H1 (cell line): Measurements from ENCODE around the gene LSM2. TPM values are rescaled to one million over a fixed set of nuclear protein-coding genes. Genes with fewer than 3 reads are reported as not detected.
"Not testable (repeated sequence)": the region's sequence is repeated elsewhere in the genome, so short reads cannot be mapped to it uniquely, and the experiment has no call there.

ENCODE experiments used
- CTCF ChIA-PET: fragments of 300-600 bp; sonication (Branson Sonifier 250); formaldehyde crosslinking; loops from one replicate; lab custom pipeline; 2021; ENCODE audit not compliant: partially characterized antibody; lab: Charles Lee
- POLR2A ChIA-PET: fragments of 300-600 bp; sonication (Branson Sonifier 250); formaldehyde crosslinking; loops from one replicate; lab custom pipeline; 2021; ENCODE audit warnings: inconsistent platforms; ENCODE audit not compliant: partially characterized antibody; lab: Charles Lee
- DNase-seq, 2 experiments: peaks; one replicate each; pipeline versions ENCODE4 v3.0.0 to v3.0.0-alpha.2; 2010 to 2022; ENCODE audit warnings: low spot score in 2 of 2, low read depth in 1 of 2, mixed read lengths in 1 of 2
- FAIRE-seq: peaks from 2 replicates; lab custom pipeline; 2011; peaks lifted over from hg19 to GRCh38; lab: Jason Lieb, UNC
- H2AFZ ChIP-seq: 2 replicates; pipeline ENCODE4 v1.8.1; 2012; ENCODE audit warnings: low read length, inconsistent platforms
- H2AK5ac ChIP-seq: 2 replicates; pipeline ENCODE4 v1.6.1; 2013; ENCODE audit warnings: low read depth, low read length
- H2BK120ac ChIP-seq: replicated peaks from 2 replicates; pipeline ENCODE3; 2013; ENCODE audit warnings: low read depth, low read length, inconsistent platforms
- H2BK12ac ChIP-seq: 2 replicates; pipeline ENCODE4 v1.6.1; 2013; ENCODE audit warnings: low read depth, low read length
- H2BK15ac ChIP-seq: 2 replicates; pipeline ENCODE4 v1.6.1; 2013; ENCODE audit warnings: low read length
- H2BK20ac ChIP-seq: 2 replicates; pipeline ENCODE4 v1.6.1; 2013; ENCODE audit warnings: low read length
- H2BK5ac ChIP-seq: 2 replicates; pipeline ENCODE4 v1.6.1; 2013; ENCODE audit warnings: low read depth, low read length
- H3K14ac ChIP-seq: 2 replicates; pipeline ENCODE4 v1.6.1; 2013; ENCODE audit warnings: inconsistent platforms; ENCODE audit not compliant: insufficient read length
- H3K18ac ChIP-seq: 2 replicates; pipeline ENCODE4 v1.6.1; 2013; ENCODE audit warnings: low read length; ENCODE audit errors: extremely low read depth
- H3K23ac ChIP-seq: 2 replicates; pipeline ENCODE4 v1.6.1; 2013; ENCODE audit warnings: inconsistent platforms; ENCODE audit not compliant: insufficient read length
- H3K23me2 ChIP-seq: 2 replicates; pipeline ENCODE4 v1.6.1; 2013; ENCODE audit warnings: low read depth, low read length
- H3K27ac ChIP-seq: 2 replicates; pipeline ENCODE4 v1.6.1; 2011; ENCODE audit warnings: low read depth, low read length, inconsistent platforms
- H3K27me3 ChIP-seq, 4 experiments: replicated peaks in 1 of 4; 1 replicate in 1 of 4; 2 replicates in 3 of 4; pipeline versions ENCODE4 v1.6.1 to v1.8.1; 2011 to 2013; ENCODE audit warnings: low read length in 3 of 4, mild to moderate bottlenecking in 3 of 4, inconsistent platforms in 2 of 4, mixed read lengths in 2 of 4, moderate library complexity in 1 of 4; ENCODE audit not compliant: control insufficient read depth in 3 of 4, insufficient read depth in 3 of 4; ENCODE audit errors: extremely low read depth in 1 of 4
- H3K36me3 ChIP-seq, 4 experiments: 2 replicates each; pipeline versions ENCODE4 v1.6.1 to v1.8.1; 2011 to 2013; ENCODE audit warnings: mild to moderate bottlenecking in 4 of 4, low read length in 3 of 4, moderate library complexity in 2 of 4, control low read depth in 1 of 4, inconsistent platforms in 1 of 4; ENCODE audit not compliant: insufficient read depth in 4 of 4, control insufficient read depth in 2 of 4
- H3K4ac ChIP-seq: replicated peaks from 2 replicates; pipeline ENCODE3; 2013; ENCODE audit warnings: low read length, low read depth, mixed read lengths, inconsistent platforms; ENCODE audit not compliant: insufficient read length
- H3K4me1 ChIP-seq, 4 experiments: replicated peaks in 1 of 4; 1 replicate in 1 of 4; 2 replicates in 3 of 4; pipeline versions ENCODE4 v1.6.1 to v1.8.1; 2011 to 2013; ENCODE audit warnings: low read length in 3 of 4, inconsistent platforms in 2 of 4, mixed read lengths in 1 of 4; ENCODE audit not compliant: insufficient read depth in 4 of 4, control insufficient read depth in 3 of 4
- H3K4me2 ChIP-seq, 2 experiments: 2 replicates each; pipeline versions ENCODE4 v1.6.1 to v1.8.1; 2011 to 2013; ENCODE audit warnings: low read depth in 2 of 2, low read length in 2 of 2, control low read depth in 1 of 2, inconsistent platforms in 1 of 2, mild to moderate bottlenecking in 1 of 2; ENCODE audit not compliant: insufficient read depth in 1 of 2
- H3K4me3 ChIP-seq, 4 experiments: fragments of 200-600, 300-600 bp in 1 of 4; sonication (generic), shearing (Covaris generic), sonication (Bioruptor Twin) in 1 of 4; 2 replicates each; pipeline versions ENCODE4 v1.5.1 to v1.8.1; 2011 to 2016; ENCODE audit warnings: low read length in 4 of 4, low read depth in 3 of 4, control low read depth in 2 of 4, inconsistent platforms in 2 of 4, mild to moderate bottlenecking in 2 of 4, mixed read lengths in 1 of 4, moderate library complexity in 1 of 4; ENCODE audit not compliant: insufficient read depth in 2 of 4; ENCODE audit errors: extremely low read depth in 1 of 4
- H3K56ac ChIP-seq: replicated peaks from 2 replicates; pipeline ENCODE3; 2013; ENCODE audit warnings: low read depth, mild to moderate bottlenecking, mixed read lengths, low read length, inconsistent platforms; ENCODE audit not compliant: insufficient read length
- H3K79me1 ChIP-seq: 2 replicates; pipeline ENCODE4 v1.6.1; 2013; ENCODE audit warnings: low read depth, low read length, control low read depth
- H3K79me2 ChIP-seq, 2 experiments: 2 replicates each; pipeline versions ENCODE4 v1.6.1 to v1.8.1; 2012 to 2013; ENCODE audit warnings: low read length in 2 of 2, mild to moderate bottlenecking in 2 of 2, inconsistent platforms in 1 of 2; ENCODE audit not compliant: insufficient read depth in 2 of 2, control insufficient read depth in 1 of 2
- H3K9ac ChIP-seq, 4 experiments: replicated peaks in 1 of 4; 1 replicate in 1 of 4; 2 replicates in 3 of 4; pipeline versions ENCODE4 v1.6.1 to v1.8.1; 2011 to 2013; ENCODE audit warnings: low read depth in 3 of 4, low read length in 3 of 4, control low read depth in 2 of 4, mild to moderate bottlenecking in 2 of 4, moderate library complexity in 2 of 4, inconsistent platforms in 1 of 4; ENCODE audit errors: extremely low read depth in 1 of 4
- H3K9me3 ChIP-seq, 2 experiments: 2 replicates each; pipeline versions ENCODE4 v1.6.1 to v1.8.1; 2012 to 2013; ENCODE audit warnings: mild to moderate bottlenecking in 2 of 2, moderate library complexity in 2 of 2, control low read depth in 1 of 2, inconsistent platforms in 1 of 2, low read depth in 1 of 2, low read length in 1 of 2, mixed read lengths in 1 of 2; ENCODE audit not compliant: insufficient read depth in 2 of 2
- H4K20me1 ChIP-seq, 2 experiments: replicated peaks in 1 of 2; 2 replicates each; pipeline versions ENCODE3 to v1.8.1; 2011 to 2013; ENCODE audit warnings: inconsistent platforms in 2 of 2, low read length in 2 of 2, mild to moderate bottlenecking in 1 of 2; ENCODE audit not compliant: insufficient read depth in 2 of 2, control insufficient read depth in 1 of 2
- H4K5ac ChIP-seq: 2 replicates; pipeline ENCODE4 v1.6.1; 2013; ENCODE audit warnings: low read length, low read depth, mixed read lengths, inconsistent platforms; ENCODE audit not compliant: insufficient read length
- H4K8ac ChIP-seq: 2 replicates; pipeline ENCODE4 v1.8.0; 2013; ENCODE audit warnings: mild to moderate bottlenecking, moderate library complexity, low read length, inconsistent platforms; ENCODE audit not compliant: insufficient read depth; ENCODE audit errors: extremely low read depth
- H4K91ac ChIP-seq: replicated peaks from 2 replicates; pipeline ENCODE3; 2013; ENCODE audit warnings: low read length, mixed read lengths, inconsistent platforms; ENCODE audit not compliant: insufficient read length
- MAX ChIP-seq: IDR thresholded peaks from 2 replicates; pipeline ENCODE4 v1.6.1; 2012; ENCODE audit warnings: inconsistent platforms
- WGBS, 2 experiments: shearing (Covaris generic) in 1 of 2; methylation state at CpG; one replicate each; pipeline versions ENCODE4 v1.1.6 to v1.1.7; 2013 to 2015; ENCODE audit warnings: low lambda C conversion rate in 2 of 2, mixed read lengths in 2 of 2, inconsistent platforms in 1 of 2, low coverage in 1 of 2, missing lambda C conversion rate in 1 of 2; ENCODE audit not compliant: insufficient replicate concordance in 2 of 2, insufficient coverage in 1 of 2, insufficient read length in 1 of 2; ENCODE audit errors: extremely low coverage in 1 of 2, missing lambda C conversion rate in 1 of 2; 5-methylcytosine and 5-hydroxymethylcytosine counted together
- polyA plus RNA-seq, 7 experiments: library from polyadenylated mRNA; depleted of rRNA in 3 of 7; stranded (reverse) in 5 of 7; unstranded in 2 of 7; fragments of >200 nt in 5 of 7; fragments of 200-250 nt in 2 of 7; gene quantifications; 1 replicate in 5 of 7; 2 replicates in 1 of 7; 4 replicates in 1 of 7; pipeline versions ENCODE4 v1.2.1 to v1.2.3, GENCODE V29; 2011 to 2013; ENCODE audit warnings: missing spikeins in 2 of 7, mixed read lengths in 2 of 7
- total RNA-seq: library from RNA; stranded (reverse); fragmentation: NEBNext Ultra II Directional; extraction: Animal tissue kit (Norgen Biotek cat#: 25700); gene quantifications from 2 replicates; pipeline ENCODE4 v1.2.1, GENCODE V29; 2021

LSM2 gene
- total and polyA plus RNA-seq, 2 of the 8 experiments (the other 6 are each of a cell fraction or from before 2014, with no cell fraction given): 127 to 168 TPM

- no peak for TF ChIP-seq MAX
These were observed 762 bp downstream of the LSM2 start (continued) for GRCh38 chr6:31805939-31806469.

- not testable (repeated sequence) for H3K9ac ChIP-seq, FAIRE-seq, H4K5ac ChIP-seq, H2BK15ac ChIP-seq, H2AK5ac ChIP-seq, H4K8ac ChIP-seq, H3K4me2 ChIP-seq, DNase-seq, H3K23ac ChIP-seq, H2AFZ ChIP-seq, H3K4me1 ChIP-seq, H2BK5ac ChIP-seq, H3K14ac ChIP-seq, H3K27ac ChIP-seq, H3K79me1 ChIP-seq, H3K4ac ChIP-seq, H3K27me3 ChIP-seq, H2BK120ac ChIP-seq, H2BK12ac ChIP-seq, H3K4me3 ChIP-seq, H3K23me2 ChIP-seq, H4K20me1 ChIP-seq, H3K56ac ChIP-seq, H3K18ac ChIP-seq, H4K91ac ChIP-seq, H2BK20ac ChIP-seq, H3K9me3 ChIP-seq
- ChIA-PET CTCF (interaction anchor here (0.6 to 1.7 kb wide), 8 partner anchors 10 to 68 kb away, joined by 3 to 6 read pairs (median 4); partner anchors contain the start of gene HSPA1B), POLR2A (interaction anchor here (1.5 to 7.6 kb wide), 3 partner anchors 12 to 34 kb away, joined by 4 to 81 read pairs (median 12); partner anchors contain the start of gene HSPA1B)
- peaks cover 3 to 36% (median 15%) of the 10 kb centered on the region in 4 experiments; a peak in 6 of 8 replicates for H3K36me3 ChIP-seq
- WGBS, 2 experiments: 93% methylated on average over 8 of the region's 8 CpGs; no CpG with 5 or more reads in 1 of the 2 experiments
- H3K79me2 ChIP-seq: peaks cover 5 to 15% of the 10 kb centered on the region in 2 experiments; a peak in 2 of 4 replicates
These were observed 5.5 kb downstream of the LSM2 start for GRCh38 chr6:31801031-31801927.
